Measurements from ENCODE around the gene NFYC. TPM values are rescaled to one million over a fixed set of nuclear protein-coding genes. Genes with fewer than 3 reads are reported as not detected.

NFYC gene
- total RNA-seq, 1 experiment from 2014 or later, result 83.0 TPM

DNA sequence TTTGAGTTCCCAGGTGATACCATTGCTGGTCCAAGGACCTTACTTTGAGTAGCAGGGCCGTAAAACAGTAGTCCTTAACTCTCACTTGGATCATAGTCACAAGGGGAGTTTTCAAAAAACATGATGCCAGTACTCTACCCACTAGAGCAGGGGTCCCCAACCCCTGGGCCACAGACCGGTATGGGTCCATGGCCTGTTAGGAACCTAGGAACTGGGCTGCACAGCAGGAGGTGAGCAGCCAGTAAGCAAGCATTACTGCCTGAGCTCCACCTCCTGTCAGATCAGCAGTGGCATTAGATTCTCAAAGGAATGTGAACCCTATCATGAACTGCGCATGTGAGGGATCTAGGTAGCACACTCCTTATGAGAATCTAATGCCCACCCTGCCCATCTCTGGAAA, 52.4 kb downstream of the NFYC start:
- CTCF ChIA-PET, result no interaction called here
- no peaks in the 10 kb centered on the region for H3K9me3 ChIP-seq (ENCODE audit: low read depth, low read length, poor library complexity, severe bottlenecking)
- no peaks in the 10 kb centered on the region for H3K27me3 ChIP-seq (replicated peaks; ENCODE audit: insufficient read depth, low read depth, low read length, poor library complexity)
- POLR2A ChIA-PET (ENCODE audit: low non-redundant PET), result no interaction called here
- no peak for DNase-seq (ENCODE audit: low spot score)
- intact Hi-C loops (cut with micrococcal nuclease; ENCODE audit: unreplicated experiment), result no loop called here
- H3K36me3 ChIP-seq (ENCODE audit: insufficient read depth, low read length, poor library complexity, severe bottlenecking), result peaks cover 27% of the 10 kb centered on the region
- no TSS peak for BruUV-seq (replicated peaks)
- TF ChIP-seq EZH2 (IDR thresholded peaks at IDR 0.05; ENCODE audit: borderline replicate concordance, low read depth, low read length, poor library complexity, severe bottlenecking), result no peak
- TF ChIP-seq, protein P1, sequence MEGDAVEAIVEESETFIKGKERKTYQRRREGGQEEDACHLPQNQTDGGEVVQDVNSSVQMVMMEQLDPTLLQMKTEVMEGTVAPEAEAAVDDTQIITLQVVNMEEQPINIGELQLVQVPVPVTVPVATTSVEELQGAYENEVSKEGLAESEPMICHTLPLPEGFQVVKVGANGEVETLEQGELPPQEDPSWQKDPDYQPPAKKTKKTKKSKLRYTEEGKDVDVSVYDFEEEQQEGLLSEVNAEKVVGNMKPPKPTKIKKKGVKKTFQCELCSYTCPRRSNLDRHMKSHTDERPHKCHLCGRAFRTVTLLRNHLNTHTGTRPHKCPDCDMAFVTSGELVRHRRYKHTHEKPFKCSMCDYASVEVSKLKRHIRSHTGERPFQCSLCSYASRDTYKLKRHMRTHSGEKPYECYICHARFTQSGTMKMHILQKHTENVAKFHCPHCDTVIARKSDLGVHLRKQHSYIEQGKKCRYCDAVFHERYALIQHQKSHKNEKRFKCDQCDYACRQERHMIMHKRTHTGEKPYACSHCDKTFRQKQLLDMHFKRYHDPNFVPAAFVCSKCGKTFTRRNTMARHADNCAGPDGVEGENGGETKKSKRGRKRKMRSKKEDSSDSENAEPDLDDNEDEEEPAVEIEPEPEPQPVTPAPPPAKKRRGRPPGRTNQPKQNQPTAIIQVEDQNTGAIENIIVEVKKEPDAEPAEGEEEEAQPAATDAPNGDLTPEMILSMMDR (conservative IDR thresholded peaks at IDR 0.05; ENCODE audit: low read depth, low read length), result no peak
- no peaks in the 10 kb centered on the region for H3K4me1 ChIP-seq (ENCODE audit: insufficient read depth, low read length, poor library complexity, severe bottlenecking)
- no peak overlapping the region for H3K4me3 ChIP-seq (ENCODE audit: low read depth, low read length, poor library complexity, severe bottlenecking)
- no peak overlapping the region for H3K27ac ChIP-seq (ENCODE audit: low read depth, low read length, poor library complexity, severe bottlenecking)

DNA sequence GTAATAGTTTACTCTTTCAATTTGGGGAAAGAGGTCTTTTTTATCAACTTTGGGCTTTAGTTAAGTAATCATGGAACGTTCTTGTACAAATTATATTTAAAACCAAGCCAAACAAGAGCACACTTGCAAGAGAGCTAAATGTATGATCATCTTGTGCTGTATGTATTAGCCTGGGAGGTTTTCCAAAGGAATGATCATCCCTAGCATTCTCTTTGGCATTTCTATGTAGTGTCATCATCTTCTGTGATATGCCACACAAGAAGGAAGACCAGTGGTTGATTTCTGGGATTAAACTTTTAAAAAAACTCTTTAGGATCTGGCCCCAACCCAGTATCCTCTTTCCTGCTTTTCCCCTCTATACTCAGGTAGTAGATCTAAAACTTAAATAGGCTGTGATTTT, 53.7 kb downstream of the NFYC start:
- no peaks in the 10 kb centered on the region for H3K9me3 ChIP-seq (ENCODE audit: low read depth, low read length, poor library complexity, severe bottlenecking)
- H3K36me3 ChIP-seq (ENCODE audit: insufficient read depth, low read length, poor library complexity, severe bottlenecking), result peaks cover 29% of the 10 kb centered on the region
- H3K27me3 ChIP-seq (replicated peaks; ENCODE audit: insufficient read depth, low read depth, low read length, poor library complexity), result no peaks in the 10 kb centered on the region
- POLR2A ChIA-PET (ENCODE audit: low non-redundant PET), result interaction anchor here (0.6 kb wide), 1 partner anchor 42 kb away, joined by 3 read pairs; no protein-coding TSS in a partner anchor
- intact Hi-C loops (cut with micrococcal nuclease; ENCODE audit: unreplicated experiment), result no loop called here
- no peak for TF ChIP-seq EZH2 (IDR thresholded peaks at IDR 0.05; ENCODE audit: borderline replicate concordance, low read depth, low read length, poor library complexity, severe bottlenecking)
- TF ChIP-seq, protein P1 (conservative IDR thresholded peaks at IDR 0.05; ENCODE audit: low read depth, low read length), result no peak
- no peak overlapping the region for H3K27ac ChIP-seq (ENCODE audit: low read depth, low read length, poor library complexity, severe bottlenecking)
- DNase-seq (ENCODE audit: low spot score), result no peak
- no TSS peak for BruUV-seq (replicated peaks)
- no peak overlapping the region for H3K4me3 ChIP-seq (ENCODE audit: low read depth, low read length, poor library complexity, severe bottlenecking)
- CTCF ChIA-PET, result no interaction called here
- no peaks in the 10 kb centered on the region for H3K4me1 ChIP-seq (ENCODE audit: insufficient read depth, low read length, poor library complexity, severe bottlenecking)

DNA sequence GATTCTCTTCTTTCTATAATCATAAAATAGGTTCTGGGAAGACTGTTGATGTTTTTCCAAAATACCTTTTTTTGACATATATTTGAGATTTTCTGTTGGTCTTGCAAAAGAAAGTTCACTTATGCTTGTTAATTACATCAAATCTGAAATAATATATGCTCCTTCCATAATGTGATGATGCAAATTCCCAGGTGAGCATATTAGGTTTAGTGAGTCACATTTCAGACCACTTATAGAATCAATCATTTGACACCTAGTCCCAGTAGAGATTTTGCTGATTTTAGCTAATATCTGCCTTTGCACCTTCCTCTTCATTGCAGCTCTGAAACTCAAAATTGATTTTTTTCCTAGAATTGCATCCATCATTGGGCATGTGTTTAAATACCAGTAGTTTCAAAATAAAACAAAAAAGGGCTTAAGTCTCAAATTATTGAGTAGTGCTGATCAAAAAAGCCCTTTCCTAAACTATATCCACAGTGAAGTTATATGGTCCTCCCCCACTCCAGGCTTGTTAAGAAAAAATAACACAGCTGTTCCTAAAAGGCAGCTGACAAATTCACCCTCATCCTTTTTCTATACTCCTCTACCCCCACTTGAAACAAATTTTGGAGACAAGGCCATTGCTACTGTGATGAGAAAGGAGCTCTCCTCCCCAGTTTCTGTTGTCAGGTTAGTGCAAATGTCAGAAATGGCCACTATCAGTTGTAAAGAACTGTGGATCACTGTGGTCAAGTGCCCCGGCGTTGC, 55.0 kb downstream of the NFYC start:
- ChIA-PET POLR2A (ENCODE audit: low non-redundant PET) (no interaction called here), CTCF (interaction anchor here (0.9 kb wide), 1 partner anchor 28 kb away, joined by 3 read pairs; no protein-coding TSS in a partner anchor)
- Histone ChIP-seq H3K27me3 (replicated peaks; ENCODE audit: insufficient read depth, low read depth, low read length, poor library complexity) (no peaks in the 10 kb centered on the region), H3K27ac (ENCODE audit: low read depth, low read length, poor library complexity, severe bottlenecking) (no peak overlapping the region), H3K36me3 (ENCODE audit: insufficient read depth, low read length, poor library complexity, severe bottlenecking) (peaks cover 35% of the 10 kb centered on the region), H3K9me3 (ENCODE audit: low read depth, low read length, poor library complexity, severe bottlenecking) (no peaks in the 10 kb centered on the region), H3K4me3 (ENCODE audit: low read depth, low read length, poor library complexity, severe bottlenecking) (no peak overlapping the region), H3K4me1 (ENCODE audit: insufficient read depth, low read length, poor library complexity, severe bottlenecking) (no peaks in the 10 kb centered on the region)
- TF ChIP-seq, protein P1 (conservative IDR thresholded peaks at IDR 0.05; ENCODE audit: low read depth, low read length), result no peak
- TF ChIP-seq EZH2 (IDR thresholded peaks at IDR 0.05; ENCODE audit: borderline replicate concordance, low read depth, low read length, poor library complexity, severe bottlenecking), result no peak
- BruUV-seq (replicated peaks), result no TSS peak
- no peak for DNase-seq (ENCODE audit: low spot score)
- intact Hi-C loops (cut with micrococcal nuclease; ENCODE audit: unreplicated experiment), result no loop called here
